GM18861 (cell line): ENCODE data around the gene SRP19.
"Not testable (repeated sequence)": the region's sequence is repeated elsewhere in the genome, so short reads cannot be mapped to it uniquely, and the experiment has no call there.

ENCODE experiments used
- ATAC-seq: cut with Tn5 transposase; IDR thresholded peaks from one replicate; pipeline ENCODE4 v1.9.1; 2021; ENCODE audit not compliant: unreplicated experiment

Gene SRP19

DNA sequence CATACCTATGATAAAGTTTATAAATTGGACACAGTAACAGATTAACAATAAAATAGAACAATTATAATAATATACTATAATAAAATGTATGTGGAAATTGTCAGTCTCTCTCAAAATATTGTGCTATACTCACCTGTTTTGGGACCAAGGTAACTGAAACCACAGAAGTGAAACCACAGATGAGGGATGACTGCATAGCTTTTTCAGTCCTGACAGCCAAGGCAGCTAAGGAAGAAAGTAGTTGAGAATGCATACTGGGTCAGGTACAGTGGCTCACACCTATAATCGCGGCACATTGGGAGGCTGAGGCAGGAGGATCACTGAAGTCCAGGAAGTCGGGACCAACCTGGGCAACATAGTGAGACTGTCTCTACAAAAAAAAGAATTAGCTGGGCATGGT, 8.9 kb downstream of the SRP19 start:
- ATAC-seq = no peak

DNA sequence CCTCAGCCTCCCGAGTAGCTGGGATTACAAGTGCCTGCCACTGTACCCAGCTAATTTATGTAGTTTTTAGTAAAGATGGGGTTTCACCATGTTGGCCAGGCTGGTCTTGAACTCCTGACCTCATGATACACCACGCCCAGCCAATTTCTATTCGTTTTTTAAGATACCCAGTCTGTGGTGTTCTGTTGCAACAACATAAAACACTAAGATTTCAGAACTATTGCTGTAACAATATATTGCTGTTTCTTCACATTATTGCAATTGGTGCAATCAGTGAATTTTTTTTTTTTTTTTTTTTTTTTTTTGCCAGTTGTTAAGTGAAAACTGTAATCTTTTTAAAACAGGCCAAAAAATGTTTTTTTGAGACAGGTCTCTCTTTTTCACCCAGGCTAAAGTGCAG, 9.9 kb downstream of the SRP19 start:
- no peak for ATAC-seq

DNA sequence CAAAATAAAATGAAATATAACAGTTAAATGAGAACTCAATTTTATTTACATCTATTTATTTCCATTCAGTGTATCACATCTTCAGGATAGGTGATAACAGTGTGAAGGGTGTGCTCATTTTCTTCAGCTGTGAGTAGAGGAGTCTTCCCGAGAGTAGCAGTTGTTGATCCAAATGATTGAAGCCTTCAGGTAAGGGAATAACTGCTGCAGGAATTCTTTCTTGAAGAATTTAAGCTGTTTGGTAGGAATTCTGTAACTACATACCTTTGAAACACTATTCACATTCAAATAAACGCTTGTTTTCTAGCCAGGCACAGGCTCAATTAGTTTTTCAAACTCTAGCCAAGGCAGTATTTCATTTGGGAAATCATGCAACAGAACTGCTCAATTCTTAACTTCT, 15.3 kb downstream of the SRP19 start:
- ATAC-seq = no peak

DNA sequence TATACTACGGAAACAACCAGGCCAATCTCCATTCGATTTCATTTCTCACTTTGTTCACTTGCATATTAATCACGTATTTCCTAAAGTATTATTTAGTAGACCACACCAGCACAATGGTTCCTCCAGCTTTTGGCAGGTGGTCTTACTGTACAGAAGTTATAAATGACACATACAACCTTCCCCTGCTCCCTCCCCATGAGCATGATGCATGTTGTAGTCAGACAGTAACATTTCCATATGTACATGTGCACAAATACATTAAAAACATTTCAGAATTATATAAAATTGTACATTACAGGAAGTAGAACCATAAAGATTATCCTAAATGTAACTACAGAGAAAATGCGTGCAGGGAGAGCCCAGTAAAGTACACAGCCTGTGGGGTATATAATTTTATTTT, 17.0 kb downstream of the SRP19 start:
- ATAC-seq = no peak

DNA sequence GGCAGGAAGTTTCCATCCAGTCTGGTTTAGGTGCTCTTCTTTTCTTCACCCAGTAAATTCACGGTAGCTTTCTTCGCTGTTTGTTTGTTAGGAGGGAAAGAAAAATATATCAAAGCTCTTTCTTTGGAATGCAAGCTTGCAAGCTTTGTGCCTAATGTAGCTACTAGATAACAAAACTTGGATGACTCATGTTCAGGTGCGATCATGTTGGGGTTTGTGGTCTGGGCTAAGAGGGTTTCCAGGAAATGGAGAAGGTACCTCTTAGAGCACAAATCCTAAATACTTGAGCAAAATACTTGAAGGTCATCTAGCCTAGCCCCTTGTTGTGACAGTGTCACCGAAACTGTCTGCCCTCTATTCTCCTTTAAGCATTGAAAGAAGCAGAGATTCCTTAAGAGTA, 17.7 kb downstream of the SRP19 start:
- ATAC-seq = no peak

- no peak for ATAC-seq
These were observed 19.3 kb downstream of the SRP19 start for GRCh38 chr5:112880219-112880964.

DNA sequence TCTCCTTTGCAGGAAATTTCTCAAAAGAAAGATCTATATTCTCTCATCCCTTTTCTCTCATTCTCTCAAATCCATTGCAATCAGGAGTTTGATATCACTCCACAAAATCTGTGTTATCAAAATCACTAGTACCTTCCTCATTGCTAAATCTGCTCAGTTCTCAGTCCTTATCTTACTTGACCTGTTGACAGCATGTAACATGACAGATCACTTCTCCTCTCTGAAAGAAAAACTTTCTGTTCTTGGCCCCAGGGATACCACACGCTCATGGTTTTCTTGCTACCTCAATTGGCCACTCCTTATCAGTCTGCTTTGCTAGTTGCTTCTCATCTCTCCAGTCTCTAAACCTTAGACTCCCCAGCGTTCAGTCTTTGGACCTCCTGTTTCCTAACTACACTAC, 22.1 kb downstream of the SRP19 start:
- no peak for ATAC-seq

DNA sequence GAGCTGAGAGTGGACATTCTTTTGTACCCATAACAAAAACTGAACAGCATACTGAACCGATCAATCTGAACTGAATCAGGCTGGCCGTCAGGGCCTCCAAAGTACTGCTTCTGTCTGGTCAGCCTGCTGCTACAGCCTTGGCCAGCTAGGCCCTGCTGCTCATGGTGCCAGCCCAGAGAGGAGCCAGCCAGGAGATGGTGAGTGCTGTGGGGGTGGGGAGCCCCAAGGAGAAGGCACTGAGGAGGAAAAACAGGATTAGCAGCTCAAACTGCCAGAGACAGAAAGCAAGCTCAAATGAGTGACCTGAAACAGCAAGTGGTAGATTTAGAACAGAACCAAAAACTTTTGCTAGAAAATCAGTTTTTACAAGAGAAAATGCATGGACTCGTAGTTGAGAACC, 23.9 kb downstream of the SRP19 start:
- ATAC-seq = no peak

DNA sequence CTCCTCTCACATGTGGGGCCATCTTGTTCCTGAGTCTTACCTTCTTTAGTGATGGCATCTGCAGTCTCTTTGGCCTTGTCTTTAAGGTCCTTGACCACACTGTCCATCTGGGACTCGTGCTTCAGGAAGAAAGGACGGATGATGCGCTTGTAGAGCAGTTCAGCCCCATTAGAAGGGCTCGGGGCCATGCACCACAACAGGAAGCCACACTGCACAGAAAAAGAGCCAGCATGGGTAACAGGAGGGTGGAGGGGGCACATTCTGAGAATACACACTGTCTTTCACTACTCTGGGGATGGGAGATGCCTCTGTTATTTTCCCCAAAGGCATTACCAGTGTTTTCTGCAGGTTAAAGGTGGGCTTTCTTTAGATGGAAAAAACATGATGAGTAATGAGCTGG, 25.9 kb downstream of the SRP19 start:
- ATAC-seq = no peak

GRCh38 chr5:112892066-112892465, 31.0 kb downstream of the SRP19 start:
- ATAC-seq = not testable (repeated sequence)

GRCh38 chr5:112892776-112893175, 31.7 kb downstream of the SRP19 start:
- no peak for ATAC-seq

DNA sequence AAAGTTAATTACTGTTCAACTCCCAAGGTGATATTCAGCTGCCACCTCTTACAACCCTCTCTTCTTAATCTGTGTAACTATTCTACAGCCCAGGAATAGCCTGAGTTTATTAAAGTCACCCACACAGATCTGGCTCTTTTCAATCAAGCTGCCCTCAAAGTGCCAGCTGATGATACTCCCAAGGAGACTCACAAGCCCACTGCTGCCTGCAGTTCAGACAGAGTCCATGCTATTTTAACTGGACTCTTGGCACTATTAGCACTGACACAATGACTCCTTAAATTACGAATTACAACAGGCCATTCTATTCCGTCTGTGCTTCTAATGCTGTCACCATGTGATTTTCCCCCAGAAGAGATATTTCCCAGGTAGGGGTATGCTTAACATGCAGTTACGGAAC, 34.6 kb downstream of the SRP19 start:
- no peak for ATAC-seq

GRCh38 chr5:112902561-112902960, 41.5 kb downstream of the SRP19 start:
- no peak for ATAC-seq

DNA sequence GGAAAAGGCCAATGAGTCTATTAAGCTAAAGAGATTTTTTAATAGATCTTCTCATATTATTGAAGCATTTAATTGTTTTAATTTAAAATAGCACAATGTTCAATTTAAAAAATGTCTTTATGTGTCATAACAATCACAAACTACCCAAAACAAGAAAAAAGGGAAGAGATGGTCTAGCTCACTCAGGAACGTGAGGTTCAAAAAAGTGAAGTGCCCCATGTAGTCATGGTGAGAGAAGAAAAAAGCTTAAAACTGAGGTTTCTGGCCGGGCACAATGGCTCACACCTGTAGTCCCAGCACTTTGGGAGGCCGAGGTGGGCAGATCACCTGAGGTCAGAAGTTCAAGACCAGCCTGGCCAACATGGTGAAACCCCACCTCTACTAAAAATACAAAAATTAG, 43.9 kb downstream of the SRP19 start:
- not testable (repeated sequence) for ATAC-seq

DNA sequence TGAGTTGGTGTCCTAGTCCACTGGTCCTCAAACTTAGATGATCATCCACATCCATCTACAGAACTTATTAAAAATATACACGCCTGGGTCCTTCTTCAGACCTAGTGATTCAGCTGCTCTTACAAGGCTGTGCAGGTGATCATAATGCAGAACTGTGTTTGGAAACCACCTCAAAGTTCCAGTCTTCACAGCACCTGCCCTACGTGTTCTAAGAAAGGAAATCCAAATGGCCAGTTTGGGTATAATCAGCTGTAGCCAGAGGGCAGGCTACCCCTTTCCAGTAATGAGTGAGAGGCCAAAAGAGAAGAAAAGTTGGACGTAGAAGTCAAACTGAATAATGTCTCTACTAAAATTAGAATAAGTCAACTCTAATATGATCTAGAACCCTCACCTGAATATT, 45.5 kb downstream of the SRP19 start:
- ATAC-seq = no peak

DNA sequence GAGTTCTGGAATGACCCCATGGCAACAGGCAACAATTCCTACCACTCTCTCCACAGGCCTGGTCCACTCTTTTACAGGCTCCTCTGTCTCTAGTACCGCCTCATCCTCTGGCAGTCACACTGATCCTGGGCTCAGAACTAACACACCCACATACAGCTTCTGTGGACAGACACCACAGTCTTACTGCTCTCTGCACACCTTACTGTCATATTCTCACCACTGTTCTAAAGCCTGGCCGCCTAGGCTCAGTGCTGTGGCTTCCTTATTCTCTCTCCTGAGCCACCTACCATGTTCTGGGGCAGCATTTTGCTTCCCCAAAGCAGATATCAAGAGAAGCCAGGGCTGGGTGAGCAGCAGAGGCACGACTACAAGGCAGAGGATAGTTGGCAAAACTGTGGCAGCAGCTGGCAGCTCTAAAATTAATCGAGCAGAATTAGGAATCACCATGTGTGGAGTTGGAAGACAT, 46.1 kb downstream of the SRP19 start:
- ATAC-seq = no peak

DNA sequence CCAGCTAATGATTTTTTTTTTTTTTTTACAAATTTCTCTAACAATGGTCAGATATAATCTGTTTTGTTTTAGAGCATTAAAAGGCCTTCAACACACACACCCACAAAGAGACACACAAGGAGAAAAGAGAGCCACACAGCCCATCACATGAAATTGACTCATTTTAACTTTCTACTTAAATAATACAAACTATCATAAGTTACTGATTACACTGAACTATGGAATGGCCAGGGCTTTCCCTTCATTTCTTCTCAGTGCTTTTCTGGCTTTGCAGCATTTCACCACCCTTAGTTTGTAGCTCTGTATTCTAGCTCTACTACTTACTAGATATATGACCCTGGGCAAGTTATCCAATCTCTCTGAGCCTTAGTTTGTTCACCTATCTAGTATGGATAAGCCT, 47.8 kb downstream of the SRP19 start:
- ATAC-seq = no peak

GRCh38 chr5:112910529-112910928, 49.4 kb downstream of the SRP19 start:
- no peak for ATAC-seq

GRCh38 chr5:112914584-112914983, 53.5 kb downstream of the SRP19 start:
- ATAC-seq = no peak

DNA sequence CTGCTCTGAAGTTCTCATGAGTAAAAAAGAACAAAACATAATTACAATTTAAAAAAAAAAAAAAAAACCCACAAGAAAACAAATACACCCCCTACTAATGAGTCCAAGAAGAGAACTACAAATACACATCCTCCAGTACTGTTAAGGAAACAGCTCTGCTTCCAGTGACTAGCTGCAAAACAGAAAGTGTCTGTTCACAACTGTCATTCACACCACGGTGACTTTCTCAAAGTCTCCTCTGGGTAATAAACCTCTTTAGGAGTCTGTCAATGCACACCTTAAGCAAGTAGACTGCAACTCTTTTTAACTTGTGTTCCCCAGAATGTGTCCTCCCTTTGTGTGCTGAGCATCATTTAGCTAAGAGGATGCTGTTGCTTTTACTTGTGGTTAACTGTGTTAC, 54.7 kb downstream of the SRP19 start:
- no peak for ATAC-seq

DNA sequence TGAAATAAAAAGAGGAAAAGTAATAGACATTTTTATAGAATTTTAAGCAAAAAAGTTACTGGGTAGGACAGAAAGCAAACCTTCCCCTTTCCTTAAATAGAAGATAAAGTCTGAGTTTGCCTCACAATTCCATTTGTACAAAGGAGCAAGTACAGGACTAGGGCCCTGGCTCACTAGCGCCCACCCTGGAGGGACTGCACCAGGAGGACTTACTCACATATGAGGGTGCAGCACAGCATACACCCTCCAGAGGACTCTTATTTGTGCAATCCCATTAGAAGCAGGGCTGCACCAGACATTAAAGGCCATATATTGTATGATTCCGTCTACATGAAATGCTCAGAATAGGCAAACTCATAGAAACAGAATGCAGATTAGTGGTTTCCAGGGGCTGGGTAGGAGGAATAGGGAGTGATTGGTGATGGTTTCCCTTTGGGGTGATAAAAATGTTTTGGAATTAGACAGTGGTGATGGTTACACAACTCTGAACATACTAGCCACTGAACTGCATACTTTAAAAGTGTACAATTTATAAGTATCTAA, 56.4 kb downstream of the SRP19 start:
- ATAC-seq = no peak

GRCh38 chr5:112918136-112918535, 57.0 kb downstream of the SRP19 start:
- no peak for ATAC-seq

- no peak for ATAC-seq
These were observed 57.6 kb downstream of the SRP19 start for GRCh38 chr5:112918679-112919078.
